NCI-H1417 treated with DMSO at 0.1 percent for 48 hours (cell line): ENCODE results near the gene CSPG4.
"Not testable (repeated sequence)": the region's sequence is repeated elsewhere in the genome, so short reads cannot be mapped to it uniquely, and the experiment has no call there.

Experiments
- DNase-seq: peaks from one replicate; lab custom pipeline; 2025; lab: John Stamatoyannopoulos, UW

The CSPG4 gene

DNA sequence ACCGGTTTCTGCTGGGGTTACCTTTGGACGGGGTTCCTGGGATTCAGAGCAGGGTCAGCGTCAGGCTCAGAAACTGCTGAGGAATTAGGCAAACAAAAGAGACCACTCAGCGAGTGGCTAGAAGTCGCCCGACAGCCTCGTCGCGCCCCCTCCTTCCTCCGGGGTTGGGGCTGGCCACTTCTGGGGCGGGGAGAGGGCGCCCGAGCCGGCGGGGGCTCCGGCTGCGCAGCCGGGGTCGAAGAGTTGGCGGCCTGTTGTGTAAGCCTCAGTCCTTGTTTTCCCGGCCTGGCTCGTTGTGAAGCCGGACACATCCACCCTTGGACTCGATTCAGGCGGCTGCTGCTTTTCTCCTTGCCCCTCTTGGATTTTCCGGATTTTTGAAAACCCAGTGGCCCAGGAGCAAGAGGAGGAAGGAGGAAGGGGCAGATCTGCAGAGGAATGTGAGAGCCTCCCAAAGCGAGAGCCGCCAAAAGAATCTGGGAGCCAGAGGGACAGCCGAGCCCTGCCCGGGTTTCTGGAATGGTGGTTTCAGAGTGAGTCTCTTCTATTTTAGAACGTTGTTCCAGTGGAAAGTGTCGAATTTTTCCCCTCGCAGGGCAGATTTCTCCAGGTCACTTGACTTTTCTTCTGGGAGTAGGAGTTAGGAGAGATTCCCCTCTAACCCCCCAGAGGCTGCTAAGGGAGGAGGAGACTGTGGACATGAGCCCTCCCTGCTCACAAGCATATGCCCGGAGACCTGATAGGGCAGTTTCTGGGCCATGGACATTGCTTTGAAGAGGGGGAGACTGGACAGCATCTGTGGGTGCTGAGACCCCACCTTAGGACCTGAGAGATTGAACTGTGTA is 64.3 kb downstream of the CSPG4 start:
- DNase-seq = no peak

DNA sequence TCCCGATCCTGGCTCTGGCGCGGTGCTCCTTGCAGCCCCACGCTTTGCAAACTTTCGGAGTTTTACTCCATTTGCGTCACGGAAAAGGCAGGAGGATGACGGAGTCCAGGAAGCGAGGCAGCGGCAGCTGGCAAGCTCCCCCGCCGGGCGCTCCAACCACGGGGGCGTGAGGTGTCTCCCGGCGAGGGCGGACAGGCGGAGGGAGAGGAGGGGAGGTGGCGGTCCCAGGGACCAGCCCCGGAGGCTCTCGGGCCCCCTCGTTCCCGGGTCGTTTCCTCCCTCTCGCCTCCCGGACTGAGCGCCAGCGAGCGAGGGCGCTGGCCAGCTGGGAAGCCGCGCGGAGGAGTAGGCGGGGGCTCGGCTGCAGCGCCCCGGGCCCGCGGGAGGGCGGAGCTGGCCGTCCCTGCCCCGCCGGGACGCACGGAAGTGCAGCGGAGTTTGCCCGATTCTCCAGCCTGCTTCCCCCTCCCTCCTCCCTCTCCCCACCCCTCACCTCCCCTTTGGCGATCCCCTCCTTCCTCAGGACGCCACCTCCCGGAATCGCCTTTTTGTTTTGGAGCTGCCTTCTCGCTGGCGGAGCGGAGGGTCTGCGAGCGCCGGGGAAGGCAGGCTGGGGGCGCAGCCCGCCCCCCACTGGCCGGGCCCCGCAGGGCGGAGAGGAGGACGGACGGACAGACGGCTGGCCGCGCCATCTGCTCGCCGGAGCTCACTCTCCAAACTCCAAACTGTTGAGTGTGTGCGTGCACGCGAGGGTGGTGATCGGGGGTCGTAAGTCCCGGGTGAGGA is 65.1 kb downstream of the CSPG4 start, which contains the start of gene SNX33:
Gene SNX33 (plus strand): TSS at position 543 of the 786 bp plus-strand sequence. CDS start 1,191 bp downstream, outside the sequence.
- no peak for DNase-seq

DNA sequence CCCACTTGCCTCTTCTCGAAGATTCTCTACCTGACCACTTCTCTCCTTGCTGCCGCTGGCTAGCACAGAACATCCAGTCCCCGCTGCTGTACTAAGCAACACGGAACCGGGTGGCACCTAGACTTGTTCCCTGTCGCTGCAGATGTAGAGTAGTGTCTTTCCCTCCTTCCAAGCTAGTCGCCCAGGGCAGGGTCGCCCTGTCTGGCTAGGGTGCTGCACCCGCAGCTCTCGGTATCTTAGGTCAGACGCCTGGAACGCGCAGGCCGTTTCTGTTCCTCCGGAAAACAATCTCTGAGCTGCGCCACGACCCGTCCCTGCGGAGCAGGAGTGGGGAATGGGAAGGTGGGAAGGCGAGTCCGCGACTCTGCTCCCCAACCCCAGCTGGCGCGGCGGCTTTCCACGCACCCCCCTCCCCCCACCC is 65.7 kb downstream of the CSPG4 start:
- DNase-seq = no peak

DNA sequence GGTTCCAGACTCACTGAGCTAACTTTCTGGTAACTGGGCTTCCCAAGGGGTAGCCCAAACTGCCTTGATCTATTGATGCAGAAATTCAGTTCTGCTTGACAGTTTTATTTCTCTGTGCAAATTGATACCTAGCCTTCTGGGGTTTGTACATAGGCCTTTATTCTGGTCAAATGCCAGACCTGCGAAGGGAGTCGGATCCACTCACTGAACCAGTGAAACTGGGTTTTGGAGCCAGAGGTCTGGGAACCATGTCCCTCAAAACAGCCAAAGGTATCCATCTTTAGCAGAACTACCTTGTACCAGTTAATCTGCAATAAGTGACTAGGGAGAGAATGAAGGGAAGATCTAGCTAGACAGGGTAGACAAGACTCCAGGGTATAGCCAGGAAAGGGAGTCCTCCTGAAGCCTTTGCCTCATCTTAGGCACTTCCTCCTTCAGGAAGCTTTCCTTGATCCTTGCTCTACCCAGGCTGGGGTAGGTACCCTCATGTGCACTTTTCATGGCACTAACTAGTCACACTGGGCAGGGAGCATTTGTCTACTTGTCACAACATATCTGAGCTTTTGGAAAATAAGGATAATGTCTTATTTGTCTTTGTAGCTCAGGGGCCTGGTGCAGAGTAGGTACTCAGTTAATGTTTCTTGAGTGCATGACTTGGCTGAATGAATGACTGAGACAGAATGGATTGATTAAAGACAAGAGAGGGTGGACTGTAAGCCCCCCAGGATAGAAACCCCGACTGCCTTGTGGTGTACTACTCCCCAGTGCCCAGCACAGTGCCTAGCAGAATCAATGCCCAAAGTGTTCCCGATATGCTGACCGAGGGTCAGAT is 66.3 kb downstream of the CSPG4 start:
- no peak for DNase-seq

DNA sequence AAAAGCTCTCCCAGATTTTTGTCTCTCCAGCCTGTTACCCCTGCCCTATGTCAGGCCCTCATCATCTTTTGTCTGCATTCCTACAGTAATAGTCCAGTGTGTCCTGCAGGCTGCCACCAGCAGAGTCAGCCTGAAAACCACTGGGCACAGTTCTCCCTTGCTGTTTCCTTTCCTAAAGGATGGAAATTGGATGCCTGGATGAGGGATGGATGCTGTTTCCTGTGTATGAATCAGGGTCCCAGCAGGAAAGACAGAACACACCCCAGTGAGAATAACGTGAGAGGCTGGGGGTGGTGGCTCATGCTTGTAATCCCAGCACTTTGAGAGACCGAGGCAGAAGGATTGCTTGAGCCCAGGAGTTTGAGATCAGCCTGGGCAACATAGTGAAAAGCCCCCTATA is 68.3 kb downstream of the CSPG4 start:
- no peak for DNase-seq

DNA sequence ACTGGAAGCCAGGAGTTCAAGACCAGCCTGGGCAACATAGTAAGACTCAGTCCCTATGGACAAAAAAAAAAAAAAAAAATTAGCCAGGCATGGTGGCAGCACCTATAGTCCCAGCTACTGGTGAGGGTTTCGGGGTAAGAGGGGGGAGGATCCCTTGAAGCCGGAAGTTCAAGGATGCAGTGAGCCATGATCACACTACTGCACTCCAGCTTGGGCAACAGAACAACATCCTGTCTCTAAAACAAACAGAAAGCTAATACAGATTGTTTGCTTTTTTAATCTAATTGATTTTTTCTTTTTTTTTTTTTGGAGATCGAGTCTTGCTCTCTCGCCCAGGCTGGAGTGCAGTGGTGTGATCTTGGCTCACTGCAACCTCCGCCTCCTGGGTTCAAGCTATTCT is 71.0 kb downstream of the CSPG4 start:
- no peak for DNase-seq

DNA sequence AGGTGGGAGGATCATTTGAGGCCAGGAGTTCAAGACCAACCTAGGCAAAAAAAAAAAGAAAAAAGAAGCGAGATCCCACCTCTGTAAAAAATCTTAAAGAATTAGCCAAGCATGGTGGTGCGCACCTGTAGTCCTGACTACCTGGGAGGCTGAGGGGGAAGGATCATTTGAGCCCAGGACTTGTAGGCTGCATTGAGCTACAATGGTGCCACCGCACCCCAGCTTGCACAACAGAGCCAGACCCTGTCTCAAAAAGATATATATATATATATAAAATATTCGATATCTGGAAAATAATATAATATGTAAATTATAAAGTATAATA is 71.5 kb downstream of the CSPG4 start:
- no peak for DNase-seq

DNA sequence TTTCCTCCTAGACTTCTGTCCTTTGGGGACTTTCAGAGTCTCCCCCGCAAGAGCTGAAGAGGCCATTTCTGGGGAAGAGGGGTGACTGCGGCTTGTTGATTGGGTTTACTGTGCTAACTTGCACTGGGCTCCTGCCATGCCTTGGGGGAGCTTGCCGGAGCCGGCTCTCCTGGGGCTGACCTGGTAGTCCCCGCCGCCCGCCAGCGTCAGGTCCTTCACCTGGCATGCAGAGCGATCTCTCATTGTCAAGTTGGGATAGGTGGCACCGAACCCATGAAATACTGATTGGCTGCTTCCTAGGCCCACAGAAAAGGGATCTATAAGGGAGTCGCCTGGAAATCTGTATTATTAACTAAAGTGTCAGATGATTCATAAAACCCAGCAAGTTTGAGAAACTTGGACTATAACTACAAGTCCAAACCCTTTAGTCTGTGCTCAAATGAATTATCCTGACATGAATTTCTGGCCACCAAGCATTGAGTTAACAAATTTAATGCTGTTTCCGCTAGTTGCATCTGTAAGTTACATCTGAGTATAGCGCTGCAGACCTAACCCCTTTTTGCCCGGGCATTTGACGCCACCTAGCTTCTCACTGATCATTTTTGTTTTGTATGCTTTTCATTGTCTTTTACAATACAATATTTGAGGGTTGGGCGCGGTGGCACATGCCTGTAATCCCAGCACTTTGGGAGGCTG is 72.0 kb downstream of the CSPG4 start:
- peak; percentile 60 for DNase-seq

DNA sequence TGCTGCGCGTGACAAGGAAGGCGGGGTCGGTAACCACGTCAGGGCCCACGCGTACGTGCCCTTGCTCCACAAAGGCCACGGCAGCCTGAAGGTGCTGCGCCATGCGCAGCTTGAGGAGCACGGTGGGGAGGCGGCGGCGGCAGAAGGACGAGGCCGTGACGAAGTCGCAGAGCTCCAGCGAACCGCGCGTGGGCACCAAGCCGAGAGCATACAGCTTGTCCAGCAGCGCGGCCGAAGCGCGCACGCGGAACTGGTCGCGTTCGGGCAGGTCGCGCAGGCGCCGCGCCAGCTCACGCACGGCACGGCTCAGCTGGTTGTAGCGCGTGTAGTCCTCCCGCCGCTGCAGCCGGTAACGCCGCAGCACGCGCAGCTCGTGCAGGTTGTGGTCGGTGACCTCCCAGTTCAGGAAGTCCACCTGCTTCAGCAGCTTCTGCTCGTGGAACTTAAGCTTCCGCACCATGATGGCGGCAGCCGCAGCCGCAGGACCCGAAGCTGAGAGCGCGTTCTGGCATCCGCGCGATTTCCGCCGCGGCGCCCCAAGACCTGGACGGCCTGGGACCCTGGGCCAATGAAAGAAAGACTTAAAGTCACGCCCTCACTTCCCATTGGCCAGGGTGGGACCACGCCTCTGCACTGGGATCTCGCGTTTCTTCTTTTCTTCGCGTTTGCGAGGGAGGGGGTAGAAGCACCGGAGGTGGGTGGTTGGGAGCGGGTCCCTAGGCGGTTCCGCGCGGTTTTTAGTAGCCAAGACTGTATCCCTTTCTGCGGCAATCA is 72.8 kb downstream of the CSPG4 start, which contains the start of gene IMP3:
Gene IMP3 (minus strand): TSS at position 516 of the 774 bp plus-strand sequence. CDS start 56 bp downstream, at position 460.
- peak; percentile 96 for DNase-seq

DNA sequence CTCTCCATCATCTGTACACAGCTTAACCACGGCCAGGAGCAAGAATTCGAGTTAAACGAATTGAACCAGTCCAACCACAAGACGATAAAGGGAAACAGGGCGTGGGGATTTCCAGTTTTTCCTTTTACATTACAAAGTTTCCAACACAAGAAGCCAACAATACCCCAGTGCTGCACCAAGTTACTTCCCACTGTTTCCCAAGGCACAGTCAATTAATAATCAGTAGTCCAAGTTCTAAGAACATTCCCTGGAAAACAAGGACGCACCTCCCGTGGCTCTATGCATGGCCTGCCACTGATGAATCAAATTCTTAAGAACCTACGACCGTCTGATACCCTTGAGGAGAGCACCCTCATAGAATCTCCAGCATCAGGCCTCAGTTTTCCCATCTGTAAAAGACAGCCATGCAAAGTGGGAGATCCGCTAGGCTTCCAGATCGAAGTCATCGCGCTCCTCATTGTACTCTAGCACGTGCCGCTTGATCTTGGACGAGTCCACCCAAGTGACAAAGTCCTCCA is 73.4 kb downstream of the CSPG4 start:
- DNase-seq = no peak

DNA sequence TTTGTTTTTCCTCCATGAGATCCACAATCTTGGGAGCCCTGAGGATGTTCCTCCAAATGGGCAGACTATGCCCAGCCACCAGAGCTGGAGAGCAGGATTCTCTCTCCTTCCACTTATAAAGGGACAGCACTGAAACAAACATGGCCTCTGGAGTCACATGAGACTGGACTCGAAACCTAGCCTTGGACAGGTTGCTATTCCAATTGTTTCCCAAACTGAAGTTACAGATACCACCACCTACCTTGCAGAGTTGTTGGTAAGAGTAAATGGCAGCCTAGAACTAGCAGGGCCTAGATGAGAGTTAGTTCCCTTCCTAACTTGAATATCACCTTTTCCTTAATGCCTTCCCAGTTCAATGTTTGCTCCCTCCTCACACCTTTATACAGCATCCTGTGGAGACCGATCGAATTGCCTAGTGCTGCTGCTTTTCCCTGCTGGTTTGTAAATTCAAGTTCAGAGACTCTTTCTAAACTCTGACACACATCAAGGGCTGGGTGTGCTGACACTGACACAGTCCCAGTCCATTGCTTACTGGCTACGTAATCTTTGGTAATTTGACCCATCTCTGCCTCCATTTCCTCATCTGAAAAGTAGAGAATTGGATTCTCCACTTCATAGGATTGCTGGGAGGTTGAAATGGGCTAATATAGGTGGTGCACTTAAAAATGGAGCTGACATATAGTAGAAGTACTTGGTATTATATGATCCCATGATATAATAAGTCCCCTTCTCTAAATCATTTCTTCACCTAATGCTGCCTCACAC is 75.2 kb downstream of the CSPG4 start:
- DNase-seq = no peak

DNA sequence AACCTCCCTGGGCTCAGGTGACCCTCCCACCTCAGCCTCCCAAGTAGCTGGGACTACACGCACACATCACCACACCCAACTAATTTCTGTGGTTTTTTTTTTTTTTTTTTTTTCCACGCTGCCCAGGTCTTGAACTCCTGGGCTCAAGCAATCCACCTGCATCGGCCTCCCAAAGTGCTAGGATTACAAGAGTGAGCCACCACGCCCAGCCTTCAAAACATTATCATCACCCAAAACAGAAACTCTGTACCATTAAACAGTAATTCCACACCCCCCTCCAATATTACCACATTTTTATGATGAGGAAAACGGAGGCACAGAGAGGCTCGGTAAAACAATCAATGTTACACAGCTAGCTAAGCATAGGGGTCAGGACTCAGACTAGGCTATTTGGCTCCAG is 76.6 kb downstream of the CSPG4 start:
- DNase-seq = no peak

DNA sequence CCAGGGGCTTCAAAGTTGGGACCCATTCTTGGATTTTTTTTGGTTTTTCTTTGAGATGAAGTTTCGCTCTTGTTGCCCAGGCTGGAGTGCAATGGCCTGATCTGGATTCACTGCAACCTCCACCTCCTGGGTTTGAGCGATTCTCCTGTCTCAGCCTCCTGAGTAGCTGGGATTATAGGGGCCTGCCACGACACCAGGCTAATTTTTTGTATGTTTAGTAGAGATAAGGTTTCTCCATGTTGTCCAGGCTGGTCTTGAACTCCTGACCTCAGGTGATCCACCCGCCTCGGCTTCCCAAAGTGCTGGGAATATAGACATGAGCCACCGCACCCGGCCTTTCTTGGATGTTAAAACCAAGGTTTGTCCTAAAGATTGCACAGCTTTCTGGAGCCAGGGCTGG is 78.7 kb downstream of the CSPG4 start:
- not testable (repeated sequence) for DNase-seq

DNA sequence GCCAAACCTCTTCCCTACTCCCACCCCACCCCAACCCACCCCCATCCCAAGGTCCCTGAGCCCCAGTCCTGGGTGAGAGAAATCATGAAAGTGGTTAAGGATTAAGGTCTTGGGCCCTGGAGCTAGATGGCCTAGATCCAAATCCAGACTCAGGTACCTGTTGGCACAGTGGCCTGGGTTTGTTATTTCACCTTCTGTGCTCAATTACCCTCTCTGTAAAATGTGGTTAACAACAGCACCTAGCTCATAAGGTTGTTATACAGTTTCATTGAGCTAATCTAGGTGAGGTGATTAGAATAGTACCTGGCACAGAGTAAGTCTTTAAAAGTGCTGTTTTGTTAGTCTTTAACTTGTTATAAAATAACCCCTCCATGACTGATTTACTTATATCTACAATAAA is 80.7 kb downstream of the CSPG4 start:
- no peak for DNase-seq

DNA sequence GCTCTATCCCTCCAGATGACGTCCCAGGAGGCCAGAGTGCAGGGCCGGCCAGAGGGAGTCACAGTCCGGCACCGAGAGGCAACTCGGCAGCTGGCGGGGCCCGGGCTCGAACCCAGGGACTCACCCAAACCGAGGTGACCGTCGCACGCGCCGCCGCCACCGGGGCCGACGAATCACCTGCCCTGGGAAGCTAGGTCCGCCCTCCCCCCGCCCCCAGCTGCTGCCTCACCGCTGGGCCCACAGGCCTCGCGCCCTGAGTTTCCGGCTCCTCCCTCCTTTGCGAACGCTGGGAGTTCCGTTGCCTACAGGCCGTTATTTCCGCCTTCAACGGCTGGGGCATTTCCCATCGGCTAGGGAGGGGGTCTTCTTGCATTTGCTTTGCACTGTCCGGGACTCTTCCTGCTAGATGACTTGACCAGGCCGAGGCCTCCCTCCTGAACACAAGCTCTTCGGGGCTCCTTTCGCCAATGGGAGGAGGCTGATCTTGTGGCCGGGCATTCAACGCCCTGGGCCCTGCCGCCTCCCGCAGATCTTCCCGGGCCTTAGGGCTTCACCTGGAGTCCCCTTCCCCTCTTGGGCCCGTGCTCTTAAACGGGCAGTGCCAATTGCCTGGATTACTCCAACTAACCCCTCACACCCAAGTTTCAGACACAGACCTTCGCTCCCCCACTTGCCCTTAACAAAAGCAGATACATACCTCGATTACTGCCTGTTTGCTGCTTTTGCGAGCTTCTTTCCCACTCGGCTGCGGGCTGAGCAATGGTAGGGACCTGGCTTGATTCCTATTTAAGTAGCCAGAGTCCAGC is 86.9 kb downstream of the CSPG4 start, which contains the start of gene SNUPN:
Gene SNUPN (minus strand): TSS at position 184 of the 806 bp plus-strand sequence. CDS start 4,674 bp downstream, outside the sequence.
- DNase-seq = no peak
